ENCODE data around the gene RASL10B.
"Not testable (repeated sequence)": the region's sequence is repeated elsewhere in the genome, so short reads cannot be mapped to it uniquely, and the experiment has no call there.

The RASL10B gene

GRCh38 chr17:35731239-35731916, at the start of gene RASL10B:
TSS of gene RASL10B (plus strand) at chr17:35731639. CDS start at chr17:35735185, 3,546 bp downstream.
- in situ Hi-C loops (cut with MboI; ENCODE audit: low sequenced_read_pairs): loop anchor here (25.0 kb wide), 1 partner anchor 119 kb away; no protein-coding TSS in a partner anchor

- in situ Hi-C loops (cut with MboI; ENCODE audit: low sequenced_read_pairs): no loop called here
Measured at GRCh38 chr17:35683591-35683990, 47.8 kb upstream of the RASL10B start.

GRCh38 chr17:35684055-35684802, 47.2 kb upstream of the RASL10B start:
- in situ Hi-C loops (cut with MboI; ENCODE audit: low sequenced_read_pairs): no loop called here

GRCh38 chr17:35692512-35693210, 38.8 kb upstream of the RASL10B start:
- in situ Hi-C loops (cut with MboI; ENCODE audit: low sequenced_read_pairs): no loop called here

GRCh38 chr17:35693662-35694061, 37.8 kb upstream of the RASL10B start:
- in situ Hi-C loops (cut with MboI; ENCODE audit: low sequenced_read_pairs): no loop called here

GRCh38 chr17:35694906-35695305, 36.5 kb upstream of the RASL10B start:
- in situ Hi-C loops (cut with MboI; ENCODE audit: low sequenced_read_pairs): no loop called here

GRCh38 chr17:35695613-35696012, 35.8 kb upstream of the RASL10B start:
- in situ Hi-C loops (cut with MboI; ENCODE audit: low sequenced_read_pairs): no loop called here

GRCh38 chr17:35698800-35699199, 32.6 kb upstream of the RASL10B start:
- in situ Hi-C loops (cut with MboI; ENCODE audit: low sequenced_read_pairs): no loop called here

- in situ Hi-C loops (cut with MboI; ENCODE audit: low sequenced_read_pairs): no loop called here
Measured at GRCh38 chr17:35700150-35700549, 31.3 kb upstream of the RASL10B start.

- in situ Hi-C loops (cut with MboI; ENCODE audit: low sequenced_read_pairs): no loop called here
Measured at GRCh38 chr17:35701491-35701890, 29.9 kb upstream of the RASL10B start.

- in situ Hi-C loops (cut with MboI; ENCODE audit: low sequenced_read_pairs): not testable (repeated sequence)
Measured at GRCh38 chr17:35703308-35703707, 28.1 kb upstream of the RASL10B start.

GRCh38 chr17:35705230-35705629, 26.2 kb upstream of the RASL10B start:
- in situ Hi-C loops (cut with MboI; ENCODE audit: low sequenced_read_pairs): no loop called here

- in situ Hi-C loops (cut with MboI; ENCODE audit: low sequenced_read_pairs): no loop called here
Measured at GRCh38 chr17:35705705-35706104, 25.7 kb upstream of the RASL10B start.

- in situ Hi-C loops (cut with MboI; ENCODE audit: low sequenced_read_pairs): no loop called here
Measured at GRCh38 chr17:35708149-35708548, 23.3 kb upstream of the RASL10B start.

GRCh38 chr17:35708951-35709350, 22.5 kb upstream of the RASL10B start:
- in situ Hi-C loops (cut with MboI; ENCODE audit: low sequenced_read_pairs): no loop called here

GRCh38 chr17:35709874-35710273, 21.6 kb upstream of the RASL10B start:
- in situ Hi-C loops (cut with MboI; ENCODE audit: low sequenced_read_pairs): no loop called here

- in situ Hi-C loops (cut with MboI; ENCODE audit: low sequenced_read_pairs): no loop called here
Measured at GRCh38 chr17:35710950-35711349, 20.5 kb upstream of the RASL10B start.

GRCh38 chr17:35713069-35713728, 18.2 kb upstream of the RASL10B start:
- in situ Hi-C loops (cut with MboI; ENCODE audit: low sequenced_read_pairs): no loop called here

GRCh38 chr17:35714988-35715387, 16.5 kb upstream of the RASL10B start:
- in situ Hi-C loops (cut with MboI; ENCODE audit: low sequenced_read_pairs): no loop called here

GRCh38 chr17:35715416-35715815, 16.0 kb upstream of the RASL10B start:
- in situ Hi-C loops (cut with MboI; ENCODE audit: low sequenced_read_pairs): no loop called here

- in situ Hi-C loops (cut with MboI; ENCODE audit: low sequenced_read_pairs): no loop called here
Measured at GRCh38 chr17:35716173-35716572, 15.3 kb upstream of the RASL10B start.

Data from HL-60/S4 treated with phorbol 12-myristate 13-acetate at 8.2 ng/mL for 4 days and 3 days (cell line).